KBM-7 (cell line): ENCODE data around the gene ZNF628.
A peak's percentile ranks its signal among the peaks of the same experiment; 100 is the strongest.

Experiments
- DNase-seq: peaks from one replicate; pipeline ENCODE4 v3.0.0-alpha.2; 2015
- in situ Hi-C: fragments of 300-500 bp; cut with MboI; formaldehyde crosslinking; loops from 2 replicates; pipeline ENCODE4 v1.14.3; 2020; ENCODE audit warnings: low sequenced_read_pairs, low pct_unique_long_range_greater_than_20kb, mixed read lengths

ZNF628 gene

DNA sequence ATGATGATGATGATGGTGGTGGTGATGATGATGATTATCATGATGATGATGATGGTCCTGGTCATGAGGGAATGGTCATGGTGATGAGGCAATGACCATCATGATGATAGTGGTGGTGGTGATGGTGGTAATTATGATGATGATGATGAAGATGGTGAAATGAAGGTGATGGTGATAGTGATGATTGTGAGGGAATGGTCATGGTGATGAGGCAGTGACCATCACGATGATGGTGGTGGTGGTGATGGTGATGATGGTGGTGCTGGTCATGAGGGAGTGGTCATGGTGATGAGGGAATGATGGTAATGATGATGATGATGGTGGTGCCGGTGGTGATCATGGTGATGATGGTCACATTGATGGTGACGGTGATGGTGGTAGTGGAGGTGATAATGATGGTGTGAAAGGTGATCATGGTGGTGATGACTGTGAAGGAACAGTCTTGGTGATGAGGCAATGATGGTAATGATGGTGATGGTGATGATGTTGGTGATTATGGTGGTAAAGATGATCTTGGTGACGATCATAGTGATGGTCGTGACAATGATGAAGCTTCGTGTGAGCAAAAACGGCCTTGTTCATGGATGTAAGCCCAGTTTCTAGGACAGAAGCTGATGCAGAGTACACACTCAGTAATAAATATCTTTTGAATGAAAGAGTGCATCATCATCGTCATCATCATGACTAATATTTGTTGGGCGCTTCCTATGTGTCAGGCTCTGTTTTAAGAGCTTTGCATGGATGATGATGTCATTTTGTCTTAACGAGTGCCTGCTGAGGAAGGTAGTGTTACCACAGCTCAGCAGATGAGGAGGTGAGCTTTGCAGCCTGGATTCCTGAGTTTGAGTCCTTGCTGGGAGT, 43.3 kb downstream of the ZNF628 start:
- no peak for DNase-seq
- in situ Hi-C loops = no loop called here

DNA sequence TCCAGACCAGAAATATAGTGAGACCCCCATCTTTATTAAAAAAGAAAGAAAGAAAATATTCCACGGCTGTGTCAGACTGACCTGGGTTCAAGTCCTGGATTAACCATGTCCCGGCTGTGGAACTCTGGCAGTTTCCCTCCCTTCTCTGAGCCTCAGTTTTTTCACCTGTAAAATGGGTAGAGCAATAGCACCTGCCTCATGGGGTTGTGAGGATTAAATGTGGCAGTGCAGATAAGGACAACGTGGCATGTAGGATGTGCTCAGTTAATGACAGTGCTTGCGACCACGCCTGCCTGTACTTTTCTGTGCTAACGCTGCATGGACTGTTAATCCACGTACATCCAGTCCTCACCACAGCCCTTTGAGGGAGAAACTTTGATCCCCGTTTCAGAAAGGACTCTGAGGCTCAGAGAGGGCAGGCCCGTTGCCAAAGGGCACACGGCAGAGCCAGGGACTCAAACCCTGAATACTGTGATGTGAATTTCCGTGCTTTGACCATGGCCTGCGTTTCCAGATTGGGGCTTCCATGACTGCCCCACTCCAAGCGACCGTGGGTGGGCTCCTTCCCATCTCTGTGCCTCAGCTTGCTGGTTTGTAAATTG, 44.4 kb downstream of the ZNF628 start:
- in situ Hi-C loops = no loop called here

GRCh38 chr19:55525289-55526101, 49.1 kb downstream of the ZNF628 start:
- no peak for DNase-seq
- in situ Hi-C loops = no loop called here

More for the DNA sequence above, 44.4 kb downstream of the ZNF628 start:
- no peak for DNase-seq

DNA sequence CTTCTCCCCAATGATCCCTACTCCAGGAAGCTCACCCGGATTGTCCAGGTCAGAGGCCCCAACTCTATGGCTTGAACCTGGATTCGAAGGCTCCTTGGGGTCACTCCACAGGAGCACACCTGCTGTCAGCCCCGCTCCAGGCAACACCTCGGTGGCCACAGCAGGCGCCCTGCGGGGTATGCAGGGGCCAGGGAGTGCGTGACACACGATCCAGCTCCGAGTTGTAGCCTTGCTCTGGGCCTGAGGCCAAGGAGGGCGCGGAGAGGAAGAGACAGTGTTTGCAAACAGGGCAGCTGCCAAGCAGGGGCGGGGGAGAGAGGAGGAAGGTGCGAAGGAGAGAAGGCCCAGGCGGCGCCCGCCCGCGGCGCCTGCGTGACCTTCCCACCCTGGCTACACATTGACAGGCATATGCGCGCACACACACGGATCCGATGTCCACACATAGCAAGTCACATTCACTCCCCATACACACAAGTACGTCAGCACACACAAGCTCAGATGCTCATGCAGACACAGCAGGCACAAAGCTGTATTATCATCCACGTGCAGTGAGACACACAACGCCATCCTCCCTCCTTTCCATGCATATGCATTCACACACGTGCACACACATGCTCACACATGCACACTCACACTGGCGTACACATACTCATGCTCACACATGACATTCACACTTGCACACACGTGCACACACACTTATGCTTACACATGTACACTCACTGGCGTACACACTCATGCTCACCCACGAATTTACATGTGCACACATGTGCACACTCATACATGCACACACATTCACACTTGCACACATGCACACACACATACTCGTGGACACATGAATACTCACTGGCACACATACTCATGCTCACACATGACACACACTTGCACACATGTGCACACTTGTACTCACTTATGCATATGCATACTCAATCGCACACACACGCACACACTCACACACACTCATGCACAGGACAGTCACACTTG, 50.1 kb downstream of the ZNF628 start:
- in situ Hi-C loops = no loop called here
- peak; percentile 67 for DNase-seq

GRCh38 chr19:55527197-55528029, 51.0 kb downstream of the ZNF628 start:
- in situ Hi-C loops = no loop called here
- DNase-seq = no peak

GRCh38 chr19:55528030-55528803, 51.8 kb downstream of the ZNF628 start:
- in situ Hi-C loops = no loop called here
- DNase-seq = no peak

GRCh38 chr19:55529636-55530234, 53.3 kb downstream of the ZNF628 start:
- in situ Hi-C loops = no loop called here
- no peak for DNase-seq

DNA sequence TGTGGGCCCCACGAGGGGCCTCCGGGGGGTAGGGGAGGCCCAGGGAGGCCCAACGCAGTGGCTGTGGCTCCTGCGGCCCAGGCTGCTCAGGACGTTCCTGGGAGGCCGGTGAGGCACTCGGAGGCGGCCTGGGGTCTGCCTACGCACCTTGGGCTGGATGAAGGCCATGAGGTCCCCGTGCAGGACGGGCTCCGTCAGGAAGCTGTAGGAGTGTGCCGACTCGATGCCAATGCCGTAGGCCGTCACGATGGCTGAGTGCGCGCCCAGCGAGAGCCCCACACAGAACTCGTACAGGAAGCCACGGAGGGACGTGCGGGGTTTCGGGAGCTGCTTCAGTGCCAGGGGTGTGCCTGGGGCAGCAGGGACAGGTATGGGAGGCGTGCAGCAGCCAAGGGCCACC, 54.6 kb downstream of the ZNF628 start:
- no peak for DNase-seq
- in situ Hi-C loops = no loop called here
